Endodermal cell (in vitro differentiated cells): ENCODE data around the gene LMTK3. TPM values are rescaled to one million over a fixed set of nuclear protein-coding genes. Genes with fewer than 3 reads are reported as not detected.

Experiments used
- DNase-seq: peaks from one replicate; pipeline ENCODE4 v3.0.0-alpha.2; 2017
- H3K27ac ChIP-seq: 2 replicates; pipeline ENCODE4 v1.5.1; 2013; ENCODE audit warnings: mild to moderate bottlenecking, low read depth, low read length, moderate library complexity
- H3K27me3 ChIP-seq: 2 replicates; pipeline ENCODE4 v1.6.1; 2013; ENCODE audit warnings: mild to moderate bottlenecking, low read length, moderate library complexity; ENCODE audit not compliant: insufficient read depth, control insufficient read depth, poor library complexity, severe bottlenecking
- H3K36me3 ChIP-seq: 2 replicates; pipeline ENCODE4 v1.7.0; 2013; ENCODE audit warnings: mild to moderate bottlenecking, low read length, moderate library complexity; ENCODE audit not compliant: control insufficient read depth, insufficient read depth
- H3K4me1 ChIP-seq: one replicate; pipeline ENCODE4 v1.7.0; 2013; ENCODE audit warnings: low read length; ENCODE audit not compliant: control insufficient read depth, insufficient read depth
- H3K4me3 ChIP-seq: 2 replicates; pipeline ENCODE4 v1.5.1; 2013; ENCODE audit warnings: mild to moderate bottlenecking, low read length, moderate library complexity
- H3K9ac ChIP-seq: 2 replicates; pipeline ENCODE4 v1.6.1; 2013; ENCODE audit warnings: mild to moderate bottlenecking, low read length, moderate library complexity; ENCODE audit not compliant: poor library complexity, severe bottlenecking; ENCODE audit errors: extremely low read depth
- H3K9me3 ChIP-seq: 2 replicates; pipeline ENCODE4 v1.6.1; 2013; ENCODE audit warnings: mild to moderate bottlenecking, low read length, moderate library complexity; ENCODE audit not compliant: control insufficient read depth
- H3K27ac Mint-ChIP-seq: 2 replicates; pipeline ENCODE4 v1.8.0; 2020; ENCODE audit warnings: mixed read lengths
- H3K27me3 Mint-ChIP-seq: 2 replicates; pipeline ENCODE4 v1.8.0; 2021; ENCODE audit warnings: mild to moderate bottlenecking, mixed read lengths; ENCODE audit not compliant: insufficient read depth
- H3K36me3 Mint-ChIP-seq: 2 replicates; pipeline ENCODE4 v1.8.0; 2020; ENCODE audit warnings: low read depth, mixed read lengths
- H3K4me1 Mint-ChIP-seq: 2 replicates; pipeline ENCODE4 v1.8.0; 2020; ENCODE audit warnings: mixed read lengths
- H3K4me3 Mint-ChIP-seq: 2 replicates; pipeline ENCODE4 v1.8.0; 2020; ENCODE audit warnings: mild to moderate bottlenecking, moderate library complexity, mixed read lengths
- H3K9me3 Mint-ChIP-seq: 2 replicates; pipeline ENCODE4 v1.8.0; 2020; ENCODE audit warnings: mild to moderate bottlenecking, mixed read lengths
- CTCF ChIP-seq: fragments of 200-600 bp; sonication (generic); conservative IDR thresholded peaks from 2 replicates; pipeline ENCODE4 v1.5.0; 2021; ENCODE audit warnings: antibody characterized with exemption, mild to moderate bottlenecking
- WGBS, 2 experiments: methylation state at CpG; one replicate each; pipeline versions ENCODE4 v1.1.5 to v1.1.7; 2013; ENCODE audit warnings: missing lambda C conversion rate in 2 of 2, mixed read lengths in 1 of 2; ENCODE audit not compliant: insufficient coverage in 1 of 2, insufficient read length in 1 of 2; 5-methylcytosine and 5-hydroxymethylcytosine counted together
- total RNA-seq, 2 donors: library from RNA; stranded (reverse); fragmentation: NEBNext Ultra II Directional in 1 of 2; extraction: Animal tissue kit (Norgen Biotek cat#: 25700) in 1 of 2; gene quantifications; 2 replicates in 1 of 2; 3 replicates in 1 of 2; pipeline ENCODE4 v1.2.1, GENCODE V29; 2021

LMTK3 gene
- total RNA-seq, 2 donors from 2014 or later, result 11.1 to 14.5 TPM

- TF ChIP-seq CTCF, result no peak
- 90 to 91% methylated on average over 7 of the region's 7 CpGs for WGBS, 2 experiments
- no peaks in the 10 kb centered on the region for H3K36me3 Mint-ChIP-seq
These were observed 25.9 kb upstream of the LMTK3 start for GRCh38 chr19:48537541-48537940.

GRCh38 chr19:48533770-48534169, 22.1 kb upstream of the LMTK3 start:
- H3K9ac ChIP-seq, result no peak overlapping the region
- Mint-ChIP-seq H3K9me3 (peaks cover 7% of the 10 kb centered on the region), H3K4me3 (no peak overlapping the region), H3K27me3 (peaks cover 3% of the 10 kb centered on the region), H3K36me3 (no peaks in the 10 kb centered on the region), H3K27ac (no peak overlapping the region), H3K4me1 (no peaks in the 10 kb centered on the region)
- no peak for TF ChIP-seq CTCF
- no peak overlapping the region for H3K4me3 ChIP-seq
- H3K4me1 ChIP-seq, result no peaks in the 10 kb centered on the region
- no peak overlapping the region for H3K27ac ChIP-seq
- 91 to 93% methylated on average over 7 to 9 of the region's 10 CpGs for WGBS, 2 experiments
- no peak for DNase-seq
- H3K27me3 ChIP-seq, result no peaks in the 10 kb centered on the region
- peaks cover 5% of the 10 kb centered on the region for H3K9me3 ChIP-seq
- H3K36me3 ChIP-seq, result no peaks in the 10 kb centered on the region

More at GRCh38 chr19:48537541-48537940, 25.9 kb upstream of the LMTK3 start:
- H3K27me3 Mint-ChIP-seq, result no peaks in the 10 kb centered on the region
- H3K9ac ChIP-seq, result no peak overlapping the region
- no peaks in the 10 kb centered on the region for H3K4me1 Mint-ChIP-seq
- DNase-seq, result no peak
- no peak overlapping the region for H3K27ac Mint-ChIP-seq
- H3K9me3 Mint-ChIP-seq, result no peaks in the 10 kb centered on the region
- no peak overlapping the region for H3K4me3 Mint-ChIP-seq
- H3K27ac ChIP-seq, result no peak overlapping the region
- no peaks in the 10 kb centered on the region for H3K27me3 ChIP-seq
- no peak overlapping the region for H3K4me3 ChIP-seq
- no peaks in the 10 kb centered on the region for H3K4me1 ChIP-seq
- no peaks in the 10 kb centered on the region for H3K36me3 ChIP-seq
- no peaks in the 10 kb centered on the region for H3K9me3 ChIP-seq

GRCh38 chr19:48530770-48531169, 19.1 kb upstream of the LMTK3 start:
- Mint-ChIP-seq H3K27me3 (peaks cover 3% of the 10 kb centered on the region), H3K9me3 (peaks cover 31% of the 10 kb centered on the region), H3K4me1 (no peaks in the 10 kb centered on the region), H3K36me3 (no peaks in the 10 kb centered on the region), H3K27ac (no peak overlapping the region), H3K4me3 (no peak overlapping the region)
- TF ChIP-seq CTCF, result no peak
- Histone ChIP-seq H3K27ac (no peak overlapping the region), H3K4me3 (no peak overlapping the region), H3K9me3 (peaks cover 5% of the 10 kb centered on the region), H3K9ac (no peak overlapping the region), H3K4me1 (no peaks in the 10 kb centered on the region), H3K27me3 (no peaks in the 10 kb centered on the region), H3K36me3 (no peaks in the 10 kb centered on the region)
- 81 to 95% methylated on average over 2 to 5 of the region's 6 CpGs for WGBS, 2 experiments
- DNase-seq, result no peak
